ENCODE data around the gene RPP38.

Gene RPP38

GRCh38 chr10:15083674-15084501 lies 13.3 kb upstream of the RPP38 start:
- no peak overlapping the region for H3K4me2 ChIP-seq (ENCODE audit: low read depth, low read length, poor library complexity, severe bottlenecking)
- no peaks in the 10 kb centered on the region for H3K36me3 ChIP-seq (ENCODE audit: low read length)
- H3K27ac ChIP-seq (ENCODE audit: low read depth, low read length) = no peak overlapping the region
- no peaks in the 10 kb centered on the region for H3K9me3 ChIP-seq (ENCODE audit: insufficient read depth, low read length)
- H3K9ac ChIP-seq (ENCODE audit: low read length) = no peak overlapping the region
- H3K27me3 ChIP-seq (ENCODE audit: low read length) = no peaks in the 10 kb centered on the region
- H3K9me2 ChIP-seq (replicated peaks; ENCODE audit: insufficient read depth, low read length) = no peaks in the 10 kb centered on the region
- no peak overlapping the region for H3K4me3 ChIP-seq (ENCODE audit: insufficient read depth, low read length, poor library complexity, severe bottlenecking)
- H4K20me1 ChIP-seq (ENCODE audit: low read depth, low read length) = no peaks in the 10 kb centered on the region
- H3K79me2 ChIP-seq (ENCODE audit: insufficient read depth, low read length) = no peaks in the 10 kb centered on the region
- TF ChIP-seq EZH2phosphoT487 (conservative IDR thresholded peaks at IDR 0.05; ENCODE audit: low read length) = no peak
- TF ChIP-seq CTCF (IDR thresholded peaks at IDR 0.05; ENCODE audit: insufficient read depth, low read length, poor library complexity, severe bottlenecking) = no peak
- no peaks in the 10 kb centered on the region for H3F3A ChIP-seq (ENCODE audit: insufficient read depth)
- H2AFZ ChIP-seq (ENCODE audit: low read depth, low read length, severe bottlenecking) = no peak overlapping the region

GRCh38 chr10:15084502-15084922 lies 12.6 kb upstream of the RPP38 start:
- H3K4me3 ChIP-seq (ENCODE audit: insufficient read depth, low read length, poor library complexity, severe bottlenecking) = no peak overlapping the region

DNA sequence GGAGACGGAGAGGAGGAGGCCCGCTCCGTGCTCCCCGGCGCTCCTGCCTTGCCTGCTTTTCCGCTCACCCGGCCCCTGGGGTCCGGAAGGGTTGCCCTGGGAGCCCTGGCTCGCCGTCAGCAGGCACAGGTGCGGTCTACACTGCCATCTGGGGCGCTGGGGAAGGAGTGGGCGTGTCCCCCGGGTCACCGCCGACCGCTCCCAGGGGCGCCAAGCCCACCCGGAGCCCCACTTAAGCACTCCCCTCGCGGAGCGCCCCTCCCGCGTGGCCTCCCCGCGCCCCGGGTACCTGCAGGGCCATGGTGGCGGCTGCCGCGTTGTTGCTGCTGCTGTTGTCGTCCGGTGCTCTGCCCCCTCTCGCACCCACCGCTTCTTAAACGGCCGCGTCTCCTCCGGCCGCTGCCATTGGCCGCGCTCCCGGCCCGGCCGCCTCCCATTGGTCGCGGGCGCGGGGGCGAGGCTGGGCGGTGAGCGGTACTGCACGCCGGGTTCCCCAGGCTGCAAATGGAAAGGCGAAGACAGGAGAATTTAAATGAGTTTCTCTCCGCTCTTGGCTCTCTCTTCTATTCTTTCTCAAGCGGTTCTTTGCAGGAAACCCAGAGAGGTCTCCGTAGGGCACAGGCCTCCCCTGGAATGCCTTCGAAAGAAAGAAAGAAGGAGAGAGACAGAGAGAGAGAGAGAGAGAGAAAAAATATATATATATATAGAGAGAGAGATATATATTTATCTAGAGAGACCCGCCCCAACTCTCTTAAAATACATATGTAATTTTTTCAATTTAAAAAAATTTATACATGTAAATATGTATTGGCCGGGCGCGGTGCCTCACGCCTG lies 8.5 kb upstream of the RPP38 start, which contains the start of gene ACBD7:
Gene ACBD7, minus strand, starts transcription at position 349 of the 834 bp plus-strand sequence. Its CDS starts 48 bp downstream, at position 301.
- H4K20me1 ChIP-seq (ENCODE audit: low read depth, low read length) = no peaks in the 10 kb centered on the region
- no peak for TF ChIP-seq CTCF (IDR thresholded peaks at IDR 0.05; ENCODE audit: insufficient read depth, low read length, poor library complexity, severe bottlenecking)
- no peak for TF ChIP-seq EZH2phosphoT487 (conservative IDR thresholded peaks at IDR 0.05; ENCODE audit: low read length)
- no peaks in the 10 kb centered on the region for H3F3A ChIP-seq (ENCODE audit: insufficient read depth)
- peak within 1 kb of the TSS; percentile 76 for H3K4me3 ChIP-seq (ENCODE audit: insufficient read depth, low read length, poor library complexity, severe bottlenecking)
- H2AFZ ChIP-seq (ENCODE audit: low read depth, low read length, severe bottlenecking) = peak within 1 kb of the TSS; percentile 91
- no peak within 1 kb of the TSS for H3K27ac ChIP-seq (ENCODE audit: low read depth, low read length)
- H3K4me2 ChIP-seq (ENCODE audit: low read depth, low read length, poor library complexity, severe bottlenecking) = peak within 1 kb of the TSS; percentile 70
- H3K9me2 ChIP-seq (replicated peaks; ENCODE audit: insufficient read depth, low read length) = no peaks in the 10 kb centered on the region
- no peaks in the 10 kb centered on the region for H3K9me3 ChIP-seq (ENCODE audit: insufficient read depth, low read length)
- H3K27me3 ChIP-seq (ENCODE audit: low read length) = no peaks in the 10 kb centered on the region
- no peaks in the 10 kb centered on the region for H3K79me2 ChIP-seq (ENCODE audit: insufficient read depth, low read length)
- H3K9ac ChIP-seq (ENCODE audit: low read length) = peak within 1 kb of the TSS; percentile 58
- H3K36me3 ChIP-seq (ENCODE audit: low read length) = no peaks in the 10 kb centered on the region

More at GRCh38 chr10:15084502-15084922, 12.6 kb upstream of the RPP38 start:
- H3K36me3 ChIP-seq (ENCODE audit: low read length) = no peaks in the 10 kb centered on the region
- TF ChIP-seq CTCF (IDR thresholded peaks at IDR 0.05; ENCODE audit: insufficient read depth, low read length, poor library complexity, severe bottlenecking) (no peak), EZH2phosphoT487 (conservative IDR thresholded peaks at IDR 0.05; ENCODE audit: low read length) (no peak)
- H3F3A ChIP-seq (ENCODE audit: insufficient read depth) = no peaks in the 10 kb centered on the region
- no peak overlapping the region for H2AFZ ChIP-seq (ENCODE audit: low read depth, low read length, severe bottlenecking)
- no peak overlapping the region for H3K9ac ChIP-seq (ENCODE audit: low read length)
- H3K27me3 ChIP-seq (ENCODE audit: low read length) = no peaks in the 10 kb centered on the region
- H4K20me1 ChIP-seq (ENCODE audit: low read depth, low read length) = no peaks in the 10 kb centered on the region
- no peaks in the 10 kb centered on the region for H3K9me3 ChIP-seq (ENCODE audit: insufficient read depth, low read length)
- H3K9me2 ChIP-seq (replicated peaks; ENCODE audit: insufficient read depth, low read length) = no peaks in the 10 kb centered on the region
- no peak overlapping the region for H3K27ac ChIP-seq (ENCODE audit: low read depth, low read length)
- H3K79me2 ChIP-seq (ENCODE audit: insufficient read depth, low read length) = no peaks in the 10 kb centered on the region
- H3K4me2 ChIP-seq (ENCODE audit: low read depth, low read length, poor library complexity, severe bottlenecking) = no peak overlapping the region
